GM11168 (cell line): ENCODE measurements around the gene ABHD1.

Experiments
- in situ Hi-C: fragments of 300-500 bp; cut with MboI; formaldehyde crosslinking; loops from one replicate; pipeline ENCODE4 v1.12.0; 2022; ENCODE audit warnings: low sequenced_read_pairs; ENCODE audit not compliant: unreplicated experiment

The ABHD1 gene

DNA sequence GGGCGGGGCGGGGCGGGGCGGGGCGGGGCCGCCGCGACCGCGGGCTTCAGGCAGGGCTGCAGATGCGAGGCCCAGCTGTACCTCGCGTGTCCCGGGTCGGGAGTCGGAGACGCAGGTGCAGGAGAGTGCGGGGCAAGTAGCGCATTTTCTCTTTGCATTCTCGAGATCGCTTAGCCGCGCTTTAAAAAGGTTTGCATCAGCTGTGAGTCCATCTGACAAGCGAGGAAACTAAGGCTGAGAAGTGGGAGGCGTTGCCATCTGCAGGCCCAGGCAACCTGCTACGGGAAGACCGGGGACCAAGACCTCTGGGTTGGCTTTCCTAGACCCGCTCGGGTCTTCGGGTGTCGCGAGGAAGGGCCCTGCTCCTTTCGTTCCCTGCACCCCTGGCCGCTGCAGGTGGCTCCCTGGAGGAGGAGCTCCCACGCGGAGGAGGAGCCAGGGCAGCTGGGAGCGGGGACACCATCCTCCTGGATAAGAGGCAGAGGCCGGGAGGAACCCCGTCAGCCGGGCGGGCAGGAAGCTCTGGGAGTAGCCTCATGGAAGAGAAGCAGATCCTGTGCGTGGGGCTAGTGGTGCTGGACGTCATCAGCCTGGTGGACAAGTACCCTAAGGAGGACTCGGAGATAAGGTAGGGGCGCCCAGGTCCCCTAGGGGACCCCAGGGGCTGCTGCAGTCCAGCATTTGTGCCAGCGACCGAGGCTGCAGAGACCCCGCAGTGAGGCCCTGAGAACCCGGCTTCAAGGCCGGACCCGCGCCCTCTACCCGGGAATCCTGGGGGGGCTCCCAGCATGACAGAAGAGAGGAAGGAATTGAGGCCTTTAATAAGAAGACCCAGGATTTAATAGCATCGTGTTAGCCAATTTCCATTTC, 36.7 kb upstream of the ABHD1 start, which contains the start of gene KHK:
KHK (plus strand) TSS at position 49 of the 870 bp plus-strand sequence; CDS start at position 537, 488 bp downstream.
- in situ Hi-C loops, result no loop called here

DNA sequence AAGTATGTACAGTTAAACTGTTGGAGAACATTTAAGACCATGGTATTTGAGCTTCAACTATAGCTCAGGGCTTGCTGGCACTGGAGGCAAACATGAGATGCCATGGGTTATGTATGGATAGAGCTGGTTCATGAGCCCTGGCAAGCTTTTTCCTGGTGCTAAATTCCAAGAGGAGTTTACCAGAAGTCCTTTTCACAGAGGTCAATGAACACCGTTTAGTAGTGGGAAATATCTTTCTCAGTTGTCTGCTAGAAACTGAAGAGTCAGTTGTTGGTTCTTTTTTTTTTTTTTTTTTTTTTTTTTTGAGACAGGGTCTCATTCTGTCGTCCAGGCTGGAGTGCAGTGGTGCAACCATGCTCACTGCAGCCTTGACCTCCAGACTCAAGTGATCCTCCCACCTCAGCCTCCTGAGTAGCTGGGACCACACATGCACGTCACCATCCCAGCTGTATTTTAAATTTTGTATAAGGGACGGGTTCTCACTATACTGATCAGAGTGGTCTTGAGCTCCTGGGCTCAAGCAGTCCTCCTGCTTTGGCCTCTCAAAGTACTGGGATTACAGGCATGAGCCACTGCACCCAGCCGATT, 35.7 kb upstream of the ABHD1 start:
- in situ Hi-C loops, result no loop called here

DNA sequence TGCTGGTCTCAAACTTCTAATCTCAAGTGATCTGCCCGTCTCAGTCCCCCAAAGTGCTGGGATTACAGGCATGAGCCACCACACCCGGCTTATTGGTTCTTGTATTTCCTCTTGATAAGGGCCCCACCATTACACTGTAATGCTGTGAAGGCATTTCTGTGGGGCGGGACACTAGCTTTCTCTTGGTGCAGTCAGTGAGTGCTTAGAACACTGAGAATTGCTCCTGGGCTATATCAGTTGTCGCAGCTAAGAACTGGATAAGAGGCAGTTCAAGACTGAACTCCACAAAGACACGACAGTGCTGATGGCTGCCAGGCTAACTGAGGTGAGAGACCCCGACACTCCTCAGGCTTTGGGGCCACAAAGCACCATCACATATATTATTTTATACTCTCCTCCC, 35.0 kb upstream of the ABHD1 start:
- in situ Hi-C loops, result no loop called here

DNA sequence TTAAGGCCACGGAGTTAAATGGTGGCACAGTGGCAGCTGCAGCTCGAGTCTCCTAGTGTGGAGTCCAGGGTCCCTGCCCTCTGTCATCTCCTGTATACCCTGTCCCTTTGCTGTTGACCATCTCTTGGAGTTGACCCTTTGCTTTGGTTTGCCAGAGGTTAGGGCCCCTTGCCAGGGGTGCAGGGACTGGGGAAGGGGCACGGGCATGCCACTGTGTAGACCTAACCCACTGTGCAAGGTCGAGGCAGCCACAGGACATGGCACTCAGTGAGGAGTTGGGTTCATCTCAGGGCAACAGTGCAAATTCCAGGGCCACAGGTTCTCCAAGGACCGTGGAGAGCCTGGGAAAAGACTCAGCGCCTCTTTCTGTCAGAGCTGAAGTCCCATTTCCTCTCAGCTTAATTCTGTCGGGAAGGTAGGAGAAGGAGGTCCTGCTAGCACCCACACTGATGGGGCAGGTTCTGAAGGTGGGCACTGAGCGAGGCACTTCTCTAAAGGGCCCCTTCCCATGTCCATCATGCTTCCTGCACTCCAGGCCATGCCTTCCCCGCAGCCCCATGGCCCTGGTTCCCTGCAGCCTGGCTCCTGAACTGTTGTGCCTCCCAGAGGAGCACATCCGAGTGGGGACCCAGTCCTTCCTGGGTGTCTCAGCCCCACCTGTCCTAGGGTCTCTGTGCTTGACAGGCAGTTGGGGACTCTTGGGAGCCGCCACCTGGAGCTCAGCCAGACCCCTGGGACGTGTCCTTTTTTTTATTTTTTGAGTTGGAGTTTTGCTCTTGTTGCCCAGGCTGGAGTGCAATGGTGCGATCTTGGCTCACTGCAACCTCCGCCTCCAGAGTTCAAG, 34.3 kb upstream of the ABHD1 start:
- in situ Hi-C loops, result no loop called here

DNA sequence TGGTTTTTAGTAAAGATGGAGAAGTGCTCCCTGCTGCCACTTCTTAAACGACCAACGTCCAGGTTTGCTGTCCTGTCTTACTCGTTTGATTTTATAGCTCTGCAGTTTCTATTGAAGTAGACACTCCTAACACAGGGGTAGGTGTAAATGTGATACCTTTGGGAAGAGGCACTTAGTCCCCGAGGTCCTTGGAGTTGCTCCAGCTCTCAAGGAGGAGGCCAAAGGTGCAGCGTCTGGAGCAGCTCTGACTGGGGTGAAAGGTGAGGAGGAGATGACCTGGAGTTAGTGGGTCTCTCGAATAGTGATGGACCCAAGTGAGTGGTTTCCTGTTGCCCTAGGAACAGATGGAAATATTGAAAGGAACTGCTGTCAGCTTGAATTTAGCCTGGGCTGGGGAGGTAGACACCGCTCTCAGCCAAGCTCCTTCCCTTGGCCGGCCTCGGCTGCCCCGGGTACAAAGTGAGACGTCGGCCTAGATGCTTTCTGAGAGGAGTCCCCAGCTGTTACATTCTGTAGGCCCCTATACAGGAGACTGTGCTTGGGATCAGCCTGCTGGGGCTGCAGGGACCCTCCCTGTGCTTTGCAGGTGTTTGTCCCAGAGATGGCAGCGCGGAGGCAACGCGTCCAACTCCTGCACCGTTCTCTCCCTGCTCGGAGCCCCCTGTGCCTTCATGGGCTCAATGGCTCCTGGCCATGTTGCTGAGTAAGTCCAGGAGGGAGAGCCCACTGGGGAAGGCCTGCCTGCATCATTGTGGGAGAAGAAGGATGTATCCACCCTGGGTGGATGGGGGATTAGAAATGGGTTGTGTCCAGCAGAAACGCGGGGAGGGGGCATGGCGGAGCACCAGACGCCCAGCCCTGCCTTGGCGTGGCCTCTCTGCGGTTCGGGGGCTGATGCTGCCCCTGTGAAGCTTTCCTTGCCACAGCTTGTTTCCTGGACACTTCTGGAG, 31.6 kb upstream of the ABHD1 start:
- in situ Hi-C loops, result no loop called here

DNA sequence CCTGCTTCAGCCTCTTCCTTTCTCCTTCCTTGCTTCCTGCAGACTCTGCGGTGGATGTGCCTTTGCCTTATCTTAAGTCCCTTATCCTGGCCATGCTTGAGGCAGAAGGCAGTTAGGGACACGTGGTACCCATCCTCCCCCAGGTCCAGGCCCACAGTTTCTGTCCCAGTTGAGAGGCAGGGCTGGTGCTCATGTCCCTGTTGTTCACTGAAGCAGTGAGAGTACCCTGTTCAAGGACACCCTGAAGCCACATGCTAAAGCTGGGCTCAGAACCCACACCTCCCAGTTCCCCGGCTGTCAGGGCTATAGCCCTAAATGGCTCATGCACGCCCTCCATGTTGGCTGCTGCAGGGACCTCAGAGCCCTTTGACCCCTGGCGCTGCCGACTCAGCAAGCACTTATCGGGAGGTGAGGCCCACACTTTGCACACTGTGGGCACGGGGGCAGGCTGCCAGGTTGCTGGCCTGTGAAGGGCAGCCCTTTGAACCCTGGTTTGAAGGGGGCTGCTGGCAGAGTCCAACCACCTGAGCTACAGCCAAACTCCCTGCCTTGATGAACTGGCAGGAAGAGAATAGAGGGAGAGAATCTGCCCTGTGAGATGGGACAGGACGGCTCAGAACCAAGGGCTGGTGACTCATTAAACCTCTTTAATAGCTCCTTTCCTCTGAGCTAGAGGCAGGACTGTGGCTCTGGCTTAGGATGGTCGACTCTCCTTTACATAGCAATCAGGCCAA, 30.8 kb upstream of the ABHD1 start:
- in situ Hi-C loops, result no loop called here

DNA sequence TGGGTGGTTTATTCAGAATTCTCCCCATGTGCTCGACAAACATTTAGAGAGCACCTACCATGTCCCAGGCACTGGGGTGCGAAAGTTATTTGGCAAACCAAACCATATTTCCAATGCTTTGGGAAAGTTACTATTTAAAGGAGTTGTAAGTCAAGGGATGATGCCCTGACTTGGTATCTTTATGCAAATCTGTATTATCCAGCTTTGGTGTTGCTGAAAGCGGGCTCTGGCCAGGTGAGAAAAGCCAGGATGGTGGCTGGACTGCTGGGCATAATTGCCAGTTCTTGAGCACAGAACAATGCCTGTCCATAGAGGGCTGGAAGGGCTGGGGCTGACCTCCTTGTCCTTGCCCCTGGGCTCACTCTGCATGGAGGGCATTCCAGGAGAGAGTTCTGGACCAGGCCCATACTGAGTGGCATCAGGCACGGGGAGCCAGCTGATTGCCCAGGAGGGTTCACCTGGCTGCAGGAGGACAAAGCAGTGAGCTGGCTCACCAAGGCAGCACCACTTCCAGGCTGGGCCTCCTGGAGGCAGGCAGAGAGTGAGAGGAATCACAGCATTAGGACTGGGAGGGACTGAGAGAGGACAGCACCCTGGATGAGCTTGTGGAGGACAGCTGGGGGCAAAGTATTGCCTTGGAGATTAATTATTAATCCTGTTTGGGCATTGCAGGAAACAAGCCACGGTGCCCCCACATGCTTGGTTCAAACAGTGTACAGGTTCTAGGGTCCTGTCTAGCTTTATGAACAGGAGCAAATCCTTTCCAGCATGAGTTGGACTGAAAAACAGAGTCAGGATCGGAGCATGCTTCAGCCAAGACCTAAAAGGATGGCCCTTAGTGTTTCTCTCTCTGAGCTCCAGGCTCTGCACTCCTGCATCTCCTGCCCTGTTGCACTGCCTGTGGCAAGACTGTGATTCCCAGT, 29.9 kb upstream of the ABHD1 start:
- in situ Hi-C loops, result no loop called here

DNA sequence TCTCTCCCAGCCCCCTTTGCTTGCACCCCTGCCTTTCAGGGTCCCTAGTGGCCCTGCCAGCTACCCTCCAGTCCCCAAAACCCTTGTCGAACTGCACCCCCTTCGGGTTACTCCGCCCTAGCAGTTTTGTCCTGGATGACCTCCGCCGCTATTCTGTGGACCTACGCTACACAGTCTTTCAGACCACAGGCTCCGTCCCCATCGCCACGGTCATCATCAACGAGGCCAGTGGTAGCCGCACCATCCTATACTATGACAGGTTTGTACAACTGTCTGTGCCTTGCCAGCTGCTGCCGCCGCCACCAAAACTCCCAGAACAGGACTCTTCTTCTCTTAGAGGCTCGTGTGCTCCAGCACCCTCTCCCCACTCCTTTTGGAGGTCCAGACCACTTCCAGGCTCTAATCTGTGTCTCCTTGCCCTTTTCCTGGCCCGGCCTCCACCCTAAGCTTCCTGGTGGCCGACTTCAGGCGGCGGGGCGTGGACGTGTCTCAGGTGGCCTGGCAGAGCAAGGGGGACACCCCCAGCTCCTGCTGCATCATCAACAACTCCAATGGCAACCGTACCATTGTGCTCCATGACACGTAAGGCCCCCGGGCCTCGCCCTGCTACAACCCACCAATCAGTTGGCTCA, 29.1 kb upstream of the ABHD1 start:
- in situ Hi-C loops, result no loop called here

DNA sequence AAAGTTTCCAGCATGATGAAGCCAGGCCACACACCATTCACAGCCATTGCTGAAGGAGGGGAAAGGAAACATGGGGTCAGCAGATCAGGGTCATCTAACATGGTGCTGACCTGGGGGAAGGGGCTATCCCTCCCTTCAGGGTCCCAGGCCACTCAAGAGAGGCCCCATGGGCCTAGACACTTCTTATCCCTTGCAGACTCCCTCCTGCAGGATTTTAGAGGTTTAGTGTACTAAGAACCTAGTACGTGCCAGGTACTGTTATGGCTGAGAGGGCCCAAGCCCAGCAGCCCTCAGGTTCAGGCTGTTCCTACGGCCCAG, 28.2 kb upstream of the ABHD1 start:
- in situ Hi-C loops, result loop anchor here (5.0 kb wide), 1 partner anchor 102 kb away; no protein-coding TSS in a partner anchor

DNA sequence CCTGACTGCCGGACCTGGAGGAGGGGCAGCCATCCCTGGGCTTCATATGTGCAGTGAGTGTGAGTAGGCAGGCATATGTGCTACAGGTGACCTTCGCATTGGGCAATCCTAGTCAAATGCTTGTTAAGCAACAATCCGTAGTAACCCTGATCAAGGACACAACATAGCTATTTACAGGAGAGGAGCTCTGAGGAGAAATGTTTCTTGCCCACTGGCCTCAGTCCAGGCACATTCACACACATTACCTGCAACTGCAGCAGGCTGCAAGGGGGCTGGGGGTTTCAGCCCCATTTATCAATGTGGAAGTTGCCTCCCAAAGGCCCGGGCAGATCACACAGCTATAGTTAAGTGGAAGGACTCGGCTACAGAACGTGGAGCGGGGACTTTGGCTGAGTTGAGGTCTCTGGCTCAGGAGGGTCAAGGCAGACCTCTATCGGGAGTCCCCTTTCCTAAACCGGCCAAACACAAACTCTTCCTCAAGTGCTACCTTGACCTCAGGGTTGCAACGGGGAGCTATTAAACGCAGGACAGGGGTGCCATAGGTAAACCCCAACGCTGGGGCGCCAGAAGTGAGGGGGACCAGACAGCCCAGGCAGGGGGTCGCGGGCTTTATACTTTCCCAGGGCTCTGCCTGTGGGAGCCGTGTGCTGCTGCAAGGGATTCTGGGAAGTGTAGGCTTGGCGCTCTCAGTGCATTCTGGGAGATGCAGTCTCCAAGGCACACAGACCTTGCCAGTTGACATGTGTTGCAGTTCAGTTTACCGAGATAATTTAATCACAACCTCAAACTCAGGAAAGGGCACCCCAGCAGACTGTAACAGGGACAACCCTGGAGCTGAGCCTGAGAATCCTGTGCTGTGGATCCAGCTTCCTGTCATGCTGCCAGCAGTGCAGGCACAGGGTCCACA, 27.6 kb upstream of the ABHD1 start:
- in situ Hi-C loops, result loop anchor here (5.0 kb wide), 1 partner anchor 101 kb away; no protein-coding TSS in a partner anchor

DNA sequence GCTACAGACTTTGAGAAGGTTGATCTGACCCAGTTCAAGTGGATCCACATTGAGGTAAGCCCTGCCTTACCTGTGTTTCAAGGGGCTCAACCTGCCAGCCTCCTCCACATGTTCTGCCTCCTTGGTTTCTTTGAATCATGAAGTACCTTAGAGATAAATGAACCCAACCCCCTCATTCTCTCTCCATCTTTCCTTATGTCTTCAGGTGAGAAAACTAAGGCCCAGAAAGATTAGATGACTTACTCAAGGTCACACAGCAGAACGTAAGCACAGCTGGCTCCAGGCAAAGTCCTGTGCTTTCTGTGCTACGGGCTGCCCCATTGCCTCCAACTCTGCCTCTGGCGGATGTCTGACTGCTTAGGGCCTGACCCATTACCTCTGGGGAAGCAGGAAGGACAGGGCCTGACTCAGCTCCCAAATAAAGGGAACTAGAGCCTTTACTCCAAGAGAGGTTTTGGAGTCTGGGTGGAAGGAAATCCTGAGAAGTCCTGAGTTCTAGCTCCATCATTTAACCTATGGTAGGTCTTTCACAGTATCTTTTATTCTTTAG, 26.8 kb upstream of the ABHD1 start:
- in situ Hi-C loops, result loop anchor here (5.0 kb wide), 1 partner anchor 100 kb away; no protein-coding TSS in a partner anchor

DNA sequence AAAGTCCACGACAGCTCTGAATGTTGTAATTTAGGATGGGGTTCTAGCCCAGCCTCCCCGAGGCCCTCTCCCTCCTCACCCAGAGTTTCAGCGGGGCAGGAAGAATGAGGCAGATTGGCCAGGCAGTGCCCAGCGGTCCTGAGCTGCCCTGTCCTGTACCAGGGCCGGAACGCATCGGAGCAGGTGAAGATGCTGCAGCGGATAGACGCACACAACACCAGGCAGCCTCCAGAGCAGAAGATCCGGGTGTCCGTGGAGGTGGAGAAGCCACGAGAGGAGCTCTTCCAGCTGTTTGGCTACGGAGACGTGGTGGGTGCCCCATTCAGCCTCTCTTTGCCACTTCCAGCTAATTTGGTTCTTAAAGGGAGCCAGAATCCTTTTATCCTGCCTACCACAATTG, 26.3 kb upstream of the ABHD1 start:
- in situ Hi-C loops, result loop anchor here (5.0 kb wide), 1 partner anchor 100 kb away; no protein-coding TSS in a partner anchor

DNA sequence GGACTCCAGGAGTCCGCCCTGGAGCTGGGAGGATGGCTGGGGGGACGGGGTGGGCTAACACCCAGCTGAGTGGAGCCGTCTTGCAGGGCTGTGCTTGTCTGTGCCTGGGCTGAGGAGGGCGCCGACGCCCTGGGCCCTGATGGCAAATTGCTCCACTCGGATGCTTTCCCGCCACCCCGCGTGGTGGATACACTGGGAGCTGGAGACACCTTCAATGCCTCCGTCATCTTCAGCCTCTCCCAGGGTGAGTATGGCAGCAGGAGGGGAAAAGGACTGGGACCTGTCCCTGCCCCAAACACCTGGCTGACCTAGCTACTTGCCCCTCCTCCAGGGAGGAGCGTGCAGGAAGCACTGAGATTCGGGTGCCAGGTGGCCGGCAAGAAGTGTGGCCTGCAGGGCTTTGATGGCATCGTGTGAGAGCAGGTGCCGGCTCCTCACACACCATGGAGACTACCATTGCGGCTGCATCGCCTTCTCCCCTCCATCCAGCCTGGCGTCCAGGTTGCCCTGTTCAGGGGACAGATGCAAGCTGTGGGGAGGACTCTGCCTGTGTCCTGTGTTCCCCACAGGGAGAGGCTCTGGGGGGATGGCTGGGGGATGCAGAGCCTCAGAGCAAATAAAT, 24.2 kb upstream of the ABHD1 start:
- in situ Hi-C loops, result loop anchor here (5.0 kb wide), 1 partner anchor 98 kb away; no protein-coding TSS in a partner anchor

DNA sequence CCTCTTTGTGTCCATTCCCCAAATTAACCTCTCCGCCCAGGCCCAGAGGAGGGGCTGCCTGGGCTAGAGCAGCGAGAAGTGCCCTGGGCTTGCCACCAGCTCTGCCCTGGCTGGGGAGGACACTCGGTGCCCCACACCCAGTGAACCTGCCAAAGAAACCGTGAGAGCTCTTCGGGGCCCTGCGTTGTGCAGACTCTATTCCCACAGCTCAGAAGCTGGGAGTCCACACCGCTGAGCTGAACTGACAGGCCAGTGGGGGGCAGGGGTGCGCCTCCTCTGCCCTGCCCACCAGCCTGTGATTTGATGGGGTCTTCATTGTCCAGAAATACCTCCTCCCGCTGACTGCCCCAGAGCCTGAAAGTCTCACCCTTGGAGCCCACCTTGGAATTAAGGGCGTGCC, 23.6 kb upstream of the ABHD1 start:
- in situ Hi-C loops, result no loop called here

DNA sequence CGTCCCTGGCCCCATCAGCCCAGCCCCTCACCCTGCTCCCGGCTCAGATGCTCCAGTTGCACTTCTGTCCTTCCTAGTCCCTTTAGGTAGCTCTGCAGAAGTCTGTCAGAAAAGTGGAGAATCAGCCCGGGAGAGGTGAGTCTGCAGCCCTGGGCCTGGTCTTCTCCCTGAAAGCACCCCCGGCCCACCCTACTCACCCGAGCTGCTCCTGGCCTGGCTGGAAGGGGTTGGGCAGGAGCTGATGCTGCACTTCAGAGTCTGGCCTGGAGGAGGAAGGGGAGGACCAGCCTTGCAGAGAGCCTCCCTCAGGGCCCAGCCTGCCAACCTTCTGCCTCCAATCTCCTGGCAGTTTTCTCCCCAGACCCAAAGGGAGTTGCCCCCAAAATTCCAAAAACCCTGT, 21.3 kb upstream of the ABHD1 start:
- in situ Hi-C loops, result no loop called here

DNA sequence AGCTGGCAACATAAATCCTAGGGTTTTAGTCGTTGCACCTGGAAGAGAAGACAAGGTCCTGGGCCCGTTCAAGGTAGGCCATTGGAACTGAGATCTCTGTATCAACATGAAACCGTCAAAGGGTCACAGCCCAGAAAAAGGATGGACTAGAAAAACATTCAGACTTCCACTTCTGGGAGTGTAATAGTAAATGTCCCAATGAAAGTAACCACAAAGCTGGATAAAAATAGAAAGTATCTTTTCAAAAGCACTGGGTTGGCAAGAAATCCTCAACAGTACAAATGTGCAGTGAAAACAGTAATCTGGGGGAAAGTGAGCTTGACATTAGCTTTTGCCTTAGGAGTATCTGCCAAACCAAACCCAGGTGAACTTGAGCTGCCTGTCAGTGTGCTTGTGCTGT, 17.6 kb upstream of the ABHD1 start:
- in situ Hi-C loops, result no loop called here
